GM23338 (cell line): ENCODE results near the gene KCNT2.

Source experiments
- CREB1 ChIP-seq: fragments of 250-450 bp; sonication (Bioruptor Pico); IDR thresholded peaks from 2 replicates; pipeline ENCODE4 v1.5.0; 2020; ENCODE audit warnings: low read depth, mild to moderate bottlenecking, moderate library complexity
- CTCF ChIP-seq, 2 experiments: fragments of 200-600 bp in 1 of 2; sonication (generic) in 1 of 2; conservative IDR thresholded peaks; 2 replicates each; pipeline versions ENCODE4 v1.5.1 to v1.6.1; 2016 to 2017; ENCODE audit warnings: antibody characterized with exemption in 2 of 2, low read depth in 2 of 2, mild to moderate bottlenecking in 2 of 2, moderate library complexity in 1 of 2
- ETS1 ChIP-seq: IDR thresholded peaks from 2 replicates; pipeline ENCODE4 v1.6.1; 2016; ENCODE audit warnings: antibody characterized with exemption
- EZH2 ChIP-seq: fragments of 200-600 bp; sonication (generic); IDR thresholded peaks from one replicate; pipeline ENCODE4 v1.8.0; 2017; ENCODE audit warnings: antibody characterized with exemption, mild to moderate bottlenecking, low read depth; ENCODE audit not compliant: unreplicated experiment
- POLR2AphosphoS5 ChIP-seq: IDR thresholded peaks from 2 replicates; pipeline ENCODE4 v1.6.1; 2016; ENCODE audit warnings: antibody characterized with exemption, low read depth
- REST ChIP-seq: IDR thresholded peaks from one replicate; pipeline ENCODE4 v1.6.1; 2018; ENCODE audit warnings: antibody characterized with exemption; ENCODE audit not compliant: unreplicated experiment

GRCh38 chr1:196380316-196380715 is 227.9 kb downstream of the KCNT2 start:
- TF ChIP-seq CTCF (conservative IDR thresholded peaks at IDR 0.05; ENCODE audit: low read depth in 2 of 2) = no peak
- no peak for TF ChIP-seq EZH2
- no peak for TF ChIP-seq POLR2AphosphoS5
- no peak for TF ChIP-seq REST
- no peak for TF ChIP-seq CREB1 (CRISPR knock-in tag)
- no peak for TF ChIP-seq ETS1
